NCI-H524 (cell line): ENCODE data around the gene SEH1L.
A peak's percentile ranks its signal among the peaks of the same experiment; 100 is the strongest.
"Not testable (repeated sequence)": the region's sequence is repeated elsewhere in the genome, so short reads cannot be mapped to it uniquely, and the experiment has no call there.

Experiments
- DNase-seq, 2 experiments: peaks; one replicate each; lab custom pipeline; 2025; lab: John Stamatoyannopoulos, UW

SEH1L gene

DNA sequence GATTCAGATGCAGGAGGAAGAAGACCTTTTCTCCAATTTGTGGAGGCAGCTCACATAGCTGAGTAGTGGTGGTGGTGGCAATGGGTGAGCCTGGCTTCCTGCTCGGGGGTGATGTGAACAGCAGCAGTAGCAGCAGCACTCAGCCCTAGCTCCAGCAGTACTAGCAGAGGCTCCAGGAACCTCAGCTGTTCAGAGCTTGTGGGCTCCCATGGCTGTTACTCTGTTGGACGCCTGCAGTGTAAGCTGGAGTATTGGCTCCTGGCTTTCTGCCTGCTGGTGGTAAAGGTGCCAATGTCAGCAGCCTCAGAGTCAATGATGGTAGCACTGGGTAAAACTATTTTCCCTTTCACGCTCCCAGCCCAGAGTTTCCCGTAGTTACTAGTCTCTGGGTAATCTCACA, 3.1 kb upstream of the SEH1L start:
- no peak for DNase-seq

- peak; percentile 40 to 77 for DNase-seq
Observed at GRCh38 chr18:12946549-12947284, 1.1 kb upstream of the SEH1L start.

GRCh38 chr18:12948050-12948804, 416 bp downstream of the SEH1L start:
- peak; percentile 85 to 86 for DNase-seq

GRCh38 chr18:12958478-12958877, 10.7 kb downstream of the SEH1L start:
- no peak for DNase-seq

DNA sequence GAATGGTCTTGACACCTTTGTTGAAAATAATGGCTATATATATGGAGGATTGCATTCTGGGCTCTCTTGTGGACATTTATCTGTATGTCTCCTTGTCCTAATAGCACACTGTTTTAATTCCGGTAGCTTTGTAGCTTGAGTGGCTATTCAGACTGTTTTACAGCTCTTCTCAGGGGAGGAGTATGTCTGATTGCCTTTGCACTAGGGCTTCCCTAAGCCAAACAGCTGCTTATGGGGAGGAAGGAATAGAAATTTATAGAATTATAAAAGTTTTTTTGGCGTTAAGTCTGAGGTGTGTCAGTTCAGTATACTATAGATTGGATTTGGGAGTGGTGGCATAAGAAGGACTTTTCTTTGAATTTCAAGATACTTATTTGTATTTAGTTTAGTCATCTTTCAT, 12.6 kb downstream of the SEH1L start:
- DNase-seq, result no peak

- no peak for DNase-seq
Observed at GRCh38 chr18:12960853-12961397, 13.1 kb downstream of the SEH1L start.

GRCh38 chr18:12963069-12963468, 15.3 kb downstream of the SEH1L start:
- peak; percentile 10 to 77 for DNase-seq

GRCh38 chr18:12968115-12968514, 20.3 kb downstream of the SEH1L start:
- DNase-seq, result no peak

- DNase-seq, result no peak
Observed at GRCh38 chr18:12968619-12969018, 20.8 kb downstream of the SEH1L start.

- no peak for DNase-seq
Observed at GRCh38 chr18:12973562-12974213, 25.9 kb downstream of the SEH1L start.

GRCh38 chr18:12975488-12975887, 27.7 kb downstream of the SEH1L start:
- no peak for DNase-seq

DNA sequence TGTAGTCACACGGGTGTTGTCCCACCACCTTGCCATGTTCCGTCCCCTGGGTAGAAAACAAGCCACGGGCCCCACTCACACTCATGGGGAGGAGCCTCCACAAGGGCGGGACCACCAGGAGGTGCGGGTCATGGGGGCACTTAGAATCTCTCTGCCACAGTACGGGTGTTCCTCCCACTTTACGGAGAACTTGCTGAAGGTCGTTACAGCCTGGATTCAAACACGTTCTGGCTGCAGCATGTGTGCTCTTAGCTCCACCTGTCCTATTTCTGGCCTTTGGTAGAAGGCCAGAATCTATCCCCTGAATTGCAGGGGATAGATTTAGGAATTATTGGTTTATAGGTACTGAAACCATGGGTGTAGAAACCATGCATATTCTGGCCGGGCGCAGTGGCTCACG, 28.5 kb downstream of the SEH1L start:
- DNase-seq, result no peak

DNA sequence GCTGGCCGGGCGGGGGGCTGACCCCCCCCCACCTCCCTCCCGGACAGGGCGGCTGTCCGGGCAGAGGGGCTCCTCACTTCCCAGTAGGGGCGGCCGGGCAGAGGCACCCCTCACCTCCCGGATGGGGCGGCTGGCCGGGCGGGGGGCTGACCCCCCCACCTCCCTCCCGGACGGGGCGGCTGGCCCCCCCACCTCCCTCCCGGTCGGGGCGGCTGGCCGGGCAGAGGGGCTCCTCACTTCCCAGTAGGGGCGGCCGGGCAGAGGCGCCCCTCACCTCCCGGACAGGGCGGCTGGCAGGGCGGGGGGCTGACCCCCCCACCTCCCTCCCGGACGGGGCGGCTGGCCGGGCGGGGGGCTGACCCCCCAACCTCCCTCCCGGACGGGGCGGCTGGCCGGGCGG, 32.3 kb downstream of the SEH1L start:
- not testable (repeated sequence) for DNase-seq

GRCh38 chr18:12989397-12990122, 41.7 kb downstream of the SEH1L start:
- DNase-seq, result no peak

DNA sequence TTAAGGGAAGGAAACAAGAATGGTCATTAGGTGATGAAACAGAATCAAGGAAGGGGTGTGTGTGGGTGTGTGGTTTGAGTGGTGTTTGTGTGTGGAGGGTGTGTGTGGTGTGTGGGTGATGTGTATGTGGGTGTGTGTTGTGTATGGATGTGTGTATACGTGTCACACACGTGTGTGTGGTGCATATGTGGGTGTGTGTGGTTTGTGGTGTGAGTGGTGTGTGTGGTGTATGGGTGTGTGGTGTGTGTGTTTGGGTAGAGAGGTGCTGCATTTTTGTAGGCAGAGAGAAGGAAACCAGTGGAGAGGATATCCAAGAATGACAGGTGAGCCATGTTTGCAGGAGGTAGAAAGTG, 42.3 kb downstream of the SEH1L start:
- no peak for DNase-seq

DNA sequence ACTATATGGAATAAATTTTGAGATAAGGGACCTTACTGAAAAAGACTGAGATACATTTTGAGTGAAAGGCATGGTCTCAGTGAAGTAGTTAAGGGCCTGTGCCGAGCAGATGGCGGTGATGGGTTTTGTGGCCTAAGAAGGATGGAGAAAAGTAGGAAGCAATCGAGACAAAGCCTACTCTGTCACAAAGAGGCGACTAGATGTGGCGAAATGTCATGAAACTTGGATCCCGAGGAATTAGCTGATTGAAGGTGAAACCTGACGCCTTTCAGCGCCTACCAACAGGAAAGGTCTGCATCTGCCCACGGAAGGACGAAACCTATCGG, 42.8 kb downstream of the SEH1L start:
- DNase-seq, result no peak

- peak; percentile 95 to 97 for DNase-seq
Observed at GRCh38 chr18:12990967-12991820, 43.4 kb downstream of the SEH1L start, which contains the start of gene CEP192. CEP192 (plus strand) TSS chr18:12991362; CDS start chr18:12999425, 8,063 bp downstream.

DNA sequence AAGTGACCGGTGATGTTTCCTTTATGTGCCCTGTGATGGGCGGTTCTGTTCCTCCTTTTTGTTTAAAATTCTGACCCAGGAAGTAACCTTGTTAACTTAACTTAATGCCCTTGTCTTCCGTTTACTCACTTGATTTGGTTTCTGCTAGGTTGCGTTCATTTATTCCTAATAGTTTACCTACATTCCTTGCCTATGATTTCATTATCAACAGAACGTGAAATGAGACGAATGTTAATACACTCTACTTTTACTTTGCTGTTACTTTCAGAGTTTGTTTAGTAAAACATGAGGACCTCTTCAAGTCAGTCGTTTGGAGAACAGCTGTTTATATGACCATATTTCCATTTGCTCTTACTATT, 44.0 kb downstream of the SEH1L start:
- no peak for DNase-seq

- DNase-seq, result no peak
Observed at GRCh38 chr18:12993439-12993838, 45.6 kb downstream of the SEH1L start.

- no peak for DNase-seq
Observed at GRCh38 chr18:12995424-12995823, 47.6 kb downstream of the SEH1L start.

DNA sequence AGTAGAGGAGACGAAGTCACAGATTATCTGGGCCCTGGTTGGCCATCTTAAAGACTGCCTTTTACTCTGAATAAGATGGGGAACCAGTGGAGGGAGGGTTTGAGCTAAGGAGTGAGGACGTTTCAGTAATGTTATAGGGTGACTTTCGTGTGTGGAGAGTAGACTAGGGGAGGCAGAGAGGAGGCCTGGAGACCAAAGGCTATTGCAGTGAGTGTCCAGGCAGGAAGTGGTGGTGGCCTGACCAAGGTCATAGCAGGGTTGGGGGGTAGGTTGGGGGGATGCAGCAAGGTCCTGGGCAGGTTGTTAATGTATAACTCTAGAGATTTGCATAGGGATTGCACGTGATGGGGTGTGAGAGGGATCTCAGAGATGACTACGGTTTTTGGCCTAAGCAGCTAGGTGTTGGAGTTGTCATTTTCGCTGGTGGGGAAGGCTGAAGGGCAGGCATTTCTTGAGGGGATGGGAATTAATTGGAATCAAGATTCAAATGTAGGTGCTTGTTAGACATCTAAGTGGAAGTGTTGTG, 48.2 kb downstream of the SEH1L start:
- DNase-seq, result no peak
